GM06990 (cell line): Measurements from ENCODE around the gene TESPA1.

Experiments used
- DNase-seq: peaks from one replicate; pipeline ENCODE4 v3.0.0-alpha.2; 2011; ENCODE audit not compliant: insufficient read length; ENCODE audit errors: extremely low read depth
- H3K27me3 ChIP-seq: replicated peaks from 2 replicates; pipeline ENCODE4 v1.6.0; 2011; ENCODE audit warnings: low read length; ENCODE audit not compliant: control insufficient read depth, insufficient read depth
- H3K36me3 ChIP-seq: 2 replicates; pipeline ENCODE4 v1.5.1; 2011; ENCODE audit warnings: low read length; ENCODE audit not compliant: control insufficient read depth, insufficient read depth
- H3K4me3 ChIP-seq: replicated peaks from 2 replicates; pipeline ENCODE4 v1.5.1; 2011; ENCODE audit warnings: low read depth, mild to moderate bottlenecking, control low read depth, low read length
- CTCF ChIP-seq: IDR thresholded peaks from 2 replicates; pipeline ENCODE4 v1.5.1; 2011; ENCODE audit warnings: low read length, control low read depth, mild to moderate bottlenecking, inconsistent platforms; ENCODE audit not compliant: insufficient read depth, poor library complexity, severe bottlenecking

The TESPA1 gene

GRCh38 chr12:54929998-54930397 lies 54.6 kb downstream of the TESPA1 start:
- TF ChIP-seq CTCF, result no peak
- no peak for DNase-seq
- H3K36me3 ChIP-seq, result no peaks in the 10 kb centered on the region
- H3K27me3 ChIP-seq, result no peaks in the 10 kb centered on the region
- H3K4me3 ChIP-seq, result no peak overlapping the region

DNA sequence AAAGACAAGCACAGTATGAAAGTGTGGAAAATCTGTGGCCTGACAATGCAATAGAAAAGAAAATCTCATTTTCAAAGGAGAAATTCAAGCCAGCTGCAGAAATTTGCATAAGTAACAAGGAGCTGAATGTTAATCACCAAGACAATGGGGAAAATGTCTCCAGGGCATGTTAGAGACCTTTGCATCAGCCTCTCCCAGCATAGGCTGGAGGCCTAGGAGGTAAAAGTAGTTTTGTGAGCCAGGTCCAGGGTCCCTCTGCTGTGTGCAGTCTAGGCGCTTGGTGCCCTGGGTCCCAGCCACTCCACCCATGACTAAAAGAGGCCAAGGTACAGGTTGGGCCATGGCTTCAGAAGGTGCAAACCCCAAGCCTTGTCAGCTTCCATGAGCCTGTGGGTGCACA lies 58.3 kb downstream of the TESPA1 start:
- DNase-seq, result no peak
- H3K4me3 ChIP-seq, result no peak overlapping the region
- no peak for TF ChIP-seq CTCF
- H3K36me3 ChIP-seq, result no peaks in the 10 kb centered on the region
- no peaks in the 10 kb centered on the region for H3K27me3 ChIP-seq

- Histone ChIP-seq H3K4me3 (no peak overlapping the region), H3K36me3 (no peaks in the 10 kb centered on the region), H3K27me3 (no peaks in the 10 kb centered on the region)
- no peak for DNase-seq
- no peak for TF ChIP-seq CTCF
These were observed 59.4 kb downstream of the TESPA1 start for GRCh38 chr12:54924972-54925707.

- Histone ChIP-seq H3K27me3 (no peaks in the 10 kb centered on the region), H3K36me3 (no peaks in the 10 kb centered on the region), H3K4me3 (no peak overlapping the region)
- TF ChIP-seq CTCF, result no peak
- no peak for DNase-seq
These were observed 67.5 kb downstream of the TESPA1 start for GRCh38 chr12:54917001-54917488.
